Urinary bladder (tissue), 4 donors: ENCODE results near the gene RB1. TPM values are rescaled to one million over a fixed set of nuclear protein-coding genes. Genes with fewer than 3 reads are reported as not detected.
A peak's percentile ranks its signal among the peaks of the same experiment; 100 is the strongest.

Experiments used
- DNase-seq: peaks from one replicate; pipeline ENCODE4 v3.0.0-alpha.2; 2015; ENCODE audit errors: extremely low spot score
- H3K27ac ChIP-seq: one replicate; pipeline ENCODE4 v1.5.1; 2013; ENCODE audit warnings: low read depth, mild to moderate bottlenecking, moderate library complexity
- H3K36me3 ChIP-seq: one replicate; pipeline ENCODE4 v1.6.1; 2013; ENCODE audit warnings: mild to moderate bottlenecking, moderate library complexity; ENCODE audit not compliant: insufficient read depth
- H3K4me1 ChIP-seq: one replicate; pipeline ENCODE4 v1.6.1; 2013; ENCODE audit warnings: mild to moderate bottlenecking, moderate library complexity; ENCODE audit not compliant: insufficient read depth
- H3K4me3 ChIP-seq: one replicate; pipeline ENCODE4 v1.5.1; 2013; ENCODE audit warnings: low read depth, low read length
- WGBS: extraction: QIAGEN DNeasy Blood & Tissue Kit; methylation state at CpG from one replicate; pipeline ENCODE4 v1.1.7; 2013; 5-methylcytosine and 5-hydroxymethylcytosine counted together
- polyA plus RNA-seq: library from polyadenylated mRNA; stranded (reverse); fragments of 200-250 nt; gene quantifications from one replicate; pipeline ENCODE4 v1.2.3, GENCODE V29; 2013
- total RNA-seq: library from RNA; depleted of rRNA; stranded (reverse); fragments of >200 nt; gene quantifications from one replicate; pipeline ENCODE4 v1.2.3, GENCODE V29; 2014
- donor health status: healthy with polysubstance abuse.
- donor health status: healthy.

The RB1 gene
- total RNA-seq (81.6 TPM), polyA plus RNA-seq (19.7 TPM)

DNA sequence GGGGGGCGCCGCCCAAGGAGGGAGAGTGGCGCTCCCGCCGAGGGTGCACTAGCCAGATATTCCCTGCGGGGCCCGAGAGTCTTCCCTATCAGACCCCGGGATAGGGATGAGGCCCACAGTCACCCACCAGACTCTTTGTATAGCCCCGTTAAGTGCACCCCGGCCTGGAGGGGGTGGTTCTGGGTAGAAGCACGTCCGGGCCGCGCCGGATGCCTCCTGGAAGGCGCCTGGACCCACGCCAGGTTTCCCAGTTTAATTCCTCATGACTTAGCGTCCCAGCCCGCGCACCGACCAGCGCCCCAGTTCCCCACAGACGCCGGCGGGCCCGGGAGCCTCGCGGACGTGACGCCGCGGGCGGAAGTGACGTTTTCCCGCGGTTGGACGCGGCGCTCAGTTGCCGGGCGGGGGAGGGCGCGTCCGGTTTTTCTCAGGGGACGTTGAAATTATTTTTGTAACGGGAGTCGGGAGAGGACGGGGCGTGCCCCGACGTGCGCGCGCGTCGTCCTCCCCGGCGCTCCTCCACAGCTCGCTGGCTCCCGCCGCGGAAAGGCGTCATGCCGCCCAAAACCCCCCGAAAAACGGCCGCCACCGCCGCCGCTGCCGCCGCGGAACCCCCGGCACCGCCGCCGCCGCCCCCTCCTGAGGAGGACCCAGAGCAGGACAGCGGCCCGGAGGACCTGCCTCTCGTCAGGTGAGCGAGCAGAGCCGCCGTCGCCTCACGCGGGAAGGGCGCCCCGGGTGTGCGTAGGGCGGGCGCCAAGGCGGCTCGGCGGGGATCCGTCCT is at the start of gene RB1:
RB1 (plus strand) TSS at position 393 of the 784 bp plus-strand sequence; CDS start at position 555, 162 bp downstream.
- Histone ChIP-seq H3K36me3 (no peaks in the 10 kb centered on the region), H3K27ac (peak within 1 kb of the TSS; percentile 98), H3K4me3 (peak within 1 kb of the TSS; percentile 90), H3K4me1 (no peaks in the 10 kb centered on the region)
- DNase-seq = peak; percentile 54
- under 1% methylated on average over 96 of the region's 96 CpGs for WGBS

DNA sequence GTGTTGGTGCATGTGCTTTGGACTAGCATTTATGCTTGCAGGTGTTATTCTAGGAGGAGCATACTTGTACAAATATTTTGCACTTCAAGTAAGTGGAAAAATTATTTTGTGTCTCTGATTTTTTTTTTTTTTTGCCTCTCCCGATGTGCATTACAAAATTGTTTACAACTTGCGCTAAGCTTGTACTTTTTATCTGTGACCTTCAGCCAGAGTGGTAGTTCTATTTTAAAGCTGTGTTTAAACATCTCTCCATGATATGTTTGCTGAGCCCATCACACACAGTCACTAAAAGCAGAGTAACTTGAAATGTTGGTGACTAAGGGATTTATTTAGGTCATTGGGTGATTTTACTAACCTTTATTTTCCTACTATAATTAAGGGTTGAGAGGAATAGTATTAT is 49.7 kb upstream of the RB1 start:
- H3K4me1 ChIP-seq = peaks cover 1% of the 10 kb centered on the region
- no peak for DNase-seq
- H3K36me3 ChIP-seq = peaks cover 2% of the 10 kb centered on the region
- H3K4me3 ChIP-seq = no peak overlapping the region
- peak overlapping the region; percentile 16 for H3K27ac ChIP-seq
- WGBS = 33% methylated on average over 2 of the region's 2 CpGs

GRCh38 chr13:48255090-48255489 is 48.5 kb upstream of the RB1 start:
- Histone ChIP-seq H3K36me3 (peaks cover 2% of the 10 kb centered on the region), H3K4me3 (no peak overlapping the region), H3K27ac (no peak overlapping the region), H3K4me1 (peaks cover 1% of the 10 kb centered on the region)
- DNase-seq = no peak
- 95% methylated on average over 13 of the region's 13 CpGs for WGBS

DNA sequence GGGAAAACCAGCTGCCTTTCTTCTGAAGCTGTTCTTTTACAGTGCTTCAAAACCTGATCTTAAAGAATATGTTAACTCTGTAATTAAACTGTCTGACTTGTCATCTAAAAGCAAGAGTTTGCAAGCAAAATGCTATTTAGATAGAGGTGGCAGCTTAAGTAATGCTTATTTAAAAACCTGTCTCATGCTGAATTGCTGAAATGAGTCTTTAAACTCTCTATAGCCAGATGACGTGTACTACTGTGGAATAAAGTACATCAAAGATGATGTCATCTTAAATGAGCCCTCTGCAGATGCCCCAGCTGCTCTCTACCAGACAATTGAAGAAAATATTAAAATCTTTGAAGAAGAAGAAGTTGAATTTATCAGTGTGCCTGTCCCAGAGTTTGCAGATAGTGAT is 47.6 kb upstream of the RB1 start:
- peaks cover 1% of the 10 kb centered on the region for H3K4me1 ChIP-seq

GRCh38 chr13:48258002-48258401 is 45.5 kb upstream of the RB1 start:
- no peak for DNase-seq
- Histone ChIP-seq H3K4me1 (no peaks in the 10 kb centered on the region), H3K27ac (no peak overlapping the region), H3K4me3 (no peak overlapping the region), H3K36me3 (peaks cover 7% of the 10 kb centered on the region)

More for the DNA sequence above, 47.6 kb upstream of the RB1 start:
- no peak for DNase-seq
- Histone ChIP-seq H3K4me3 (no peak overlapping the region), H3K27ac (no peak overlapping the region), H3K36me3 (peaks cover 2% of the 10 kb centered on the region)
- 57% methylated on average over 1 of the region's 1 CpG for WGBS

GRCh38 chr13:48258430-48258829 is 45.1 kb upstream of the RB1 start:
- no peak overlapping the region for H3K27ac ChIP-seq
- DNase-seq = no peak
- H3K4me3 ChIP-seq = no peak overlapping the region
- peaks cover 7% of the 10 kb centered on the region for H3K36me3 ChIP-seq
- H3K4me1 ChIP-seq = no peaks in the 10 kb centered on the region
- WGBS = 86% methylated on average over 3 of the region's 3 CpGs

DNA sequence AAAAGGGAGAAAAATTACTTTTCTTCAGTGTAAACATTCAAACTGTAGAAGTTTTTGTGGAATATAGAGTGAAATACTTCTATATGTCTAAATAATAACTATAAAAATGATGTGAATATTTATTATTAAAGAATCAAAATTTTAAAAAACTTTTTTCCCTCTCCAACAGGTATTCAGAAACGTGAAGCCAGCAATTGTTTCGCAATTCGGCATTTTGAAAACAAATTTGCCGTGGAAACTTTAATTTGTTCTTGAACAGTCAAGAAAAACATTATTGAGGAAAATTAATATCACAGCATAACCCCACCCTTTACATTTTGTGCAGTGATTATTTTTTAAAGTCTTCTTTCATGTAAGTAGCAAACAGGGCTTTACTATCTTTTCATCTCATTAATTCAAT is 42.6 kb upstream of the RB1 start:
- WGBS = 93% methylated on average over 4 of the region's 4 CpGs
- H3K4me1 ChIP-seq = no peaks in the 10 kb centered on the region
- no peak overlapping the region for H3K27ac ChIP-seq
- H3K36me3 ChIP-seq = peaks cover 7% of the 10 kb centered on the region
- no peak overlapping the region for H3K4me3 ChIP-seq
- DNase-seq = no peak

GRCh38 chr13:48263196-48263595 is 40.4 kb upstream of the RB1 start:
- no peak for DNase-seq
- no peak overlapping the region for H3K27ac ChIP-seq
- WGBS = 93% methylated on average over 1 of the region's 1 CpG
- H3K36me3 ChIP-seq = peaks cover 7% of the 10 kb centered on the region
- no peaks in the 10 kb centered on the region for H3K4me1 ChIP-seq
- no peak overlapping the region for H3K4me3 ChIP-seq

DNA sequence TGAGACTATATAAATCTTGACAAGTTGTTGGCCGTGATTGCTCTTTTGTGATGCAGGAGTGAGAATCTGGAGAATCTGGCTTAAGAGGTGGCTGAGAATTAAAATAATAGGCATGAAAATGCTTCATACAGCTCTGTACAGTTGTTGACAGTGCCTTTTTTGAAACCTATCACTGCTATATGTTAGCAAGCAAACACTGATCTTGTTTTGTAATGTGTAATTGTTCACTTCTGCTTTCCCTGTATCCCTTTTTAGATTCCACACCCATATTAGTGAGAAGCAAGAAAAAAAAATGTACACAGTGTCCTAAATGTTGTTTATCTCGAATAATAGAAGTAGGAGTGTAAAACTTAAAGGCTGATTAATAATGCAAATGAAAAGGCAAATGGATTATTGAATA is 39.5 kb upstream of the RB1 start:
- Histone ChIP-seq H3K36me3 (peaks cover 5% of the 10 kb centered on the region), H3K4me3 (no peak overlapping the region), H3K4me1 (no peaks in the 10 kb centered on the region), H3K27ac (no peak overlapping the region)
- WGBS = 91% methylated on average over 2 of the region's 2 CpGs
- DNase-seq = no peak

DNA sequence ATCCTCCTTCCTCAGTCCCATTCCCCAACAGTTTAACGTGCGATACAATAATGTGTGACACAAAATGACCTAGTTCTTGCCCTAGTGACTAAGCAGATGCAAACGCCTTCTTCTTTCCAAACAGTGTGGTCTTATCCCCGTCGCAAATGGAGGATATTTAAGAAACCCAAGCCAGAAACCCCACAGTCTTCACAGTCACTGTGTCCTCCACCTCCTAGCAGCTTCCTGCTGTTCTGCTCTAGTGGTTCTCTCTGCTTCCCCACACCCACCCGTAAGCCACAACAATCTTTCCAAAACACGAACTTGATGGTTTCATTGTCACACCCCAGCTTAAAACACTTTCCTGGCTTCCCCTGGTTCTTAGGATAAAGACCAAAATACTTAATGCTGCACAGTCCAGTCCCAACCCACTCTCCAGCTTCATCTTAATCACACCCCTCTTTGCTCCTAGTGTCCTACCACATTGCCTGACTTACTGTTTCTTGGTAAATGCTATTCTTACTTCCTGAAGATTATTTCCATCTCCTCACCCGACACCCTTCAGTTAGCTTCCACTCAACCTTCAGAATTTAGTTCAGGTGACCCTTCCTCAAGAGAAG is 38.2 kb upstream of the RB1 start:
- H3K4me1 ChIP-seq = no peaks in the 10 kb centered on the region
- no peak overlapping the region for H3K4me3 ChIP-seq
- no peak overlapping the region for H3K27ac ChIP-seq
- no peak for DNase-seq
- H3K36me3 ChIP-seq = peaks cover 5% of the 10 kb centered on the region
- WGBS = 86% methylated on average over 8 of the region's 8 CpGs

GRCh38 chr13:48266150-48266549 is 37.4 kb upstream of the RB1 start:
- H3K4me3 ChIP-seq = no peak overlapping the region
- H3K4me1 ChIP-seq = no peaks in the 10 kb centered on the region
- H3K27ac ChIP-seq = no peak overlapping the region
- H3K36me3 ChIP-seq = peaks cover 5% of the 10 kb centered on the region
- no peak for DNase-seq

DNA sequence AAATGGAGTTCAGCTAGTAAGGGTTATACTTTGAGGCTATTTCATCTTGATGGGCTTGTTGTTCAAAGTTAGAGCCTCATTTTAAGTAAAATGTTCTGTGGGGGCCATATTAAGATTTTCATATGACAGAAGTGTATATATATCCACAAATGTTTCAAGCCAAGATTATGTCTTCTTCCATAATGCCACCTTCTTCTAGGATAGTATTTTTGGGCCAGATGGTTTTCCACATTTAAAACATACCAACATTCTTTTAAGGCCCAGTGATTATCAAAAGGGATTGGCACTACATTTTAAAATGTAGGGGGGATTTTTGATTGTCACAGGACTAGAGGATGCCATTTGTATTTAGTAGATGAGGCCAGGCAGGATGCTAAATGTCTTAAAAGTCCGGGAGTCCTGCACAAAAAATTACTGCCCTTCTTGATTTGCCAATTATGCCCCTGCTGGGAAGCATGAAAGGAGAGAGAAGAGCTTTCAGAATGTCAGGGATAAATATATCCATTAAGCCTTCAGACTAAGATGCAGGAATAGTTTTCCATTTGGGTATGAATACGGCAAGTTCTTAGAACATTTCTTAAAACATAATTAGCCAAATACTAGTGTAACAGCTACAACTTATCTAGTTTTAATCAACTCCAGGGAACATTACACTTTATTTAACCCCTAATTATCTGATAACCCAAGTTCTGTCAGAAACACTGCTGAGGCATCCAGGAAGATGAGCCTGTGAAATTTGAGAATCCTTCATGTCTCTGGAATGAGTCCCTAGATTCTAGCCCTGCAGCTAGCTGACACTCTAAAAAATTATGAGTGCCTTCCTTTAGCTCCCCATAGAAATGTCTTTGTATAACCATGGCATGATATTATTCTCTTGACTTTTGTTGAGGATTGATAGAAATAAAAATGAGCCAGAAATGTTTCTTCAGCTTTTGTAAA is 36.6 kb upstream of the RB1 start:
- no peak overlapping the region for H3K27ac ChIP-seq
- WGBS = 79% methylated on average over 2 of the region's 2 CpGs
- peaks cover 5% of the 10 kb centered on the region for H3K36me3 ChIP-seq
- no peak for DNase-seq
- H3K4me3 ChIP-seq = no peak overlapping the region
- no peaks in the 10 kb centered on the region for H3K4me1 ChIP-seq

- H3K4me3 ChIP-seq = no peak overlapping the region
- H3K4me1 ChIP-seq = no peaks in the 10 kb centered on the region
- WGBS = 86% methylated on average over 4 of the region's 4 CpGs
- no peak for DNase-seq
- no peaks in the 10 kb centered on the region for H3K36me3 ChIP-seq
- H3K27ac ChIP-seq = no peak overlapping the region
Measured at GRCh38 chr13:48268019-48268418, 35.5 kb upstream of the RB1 start.
